ENCODE results near the gene BAHCC1.

The BAHCC1 gene

DNA sequence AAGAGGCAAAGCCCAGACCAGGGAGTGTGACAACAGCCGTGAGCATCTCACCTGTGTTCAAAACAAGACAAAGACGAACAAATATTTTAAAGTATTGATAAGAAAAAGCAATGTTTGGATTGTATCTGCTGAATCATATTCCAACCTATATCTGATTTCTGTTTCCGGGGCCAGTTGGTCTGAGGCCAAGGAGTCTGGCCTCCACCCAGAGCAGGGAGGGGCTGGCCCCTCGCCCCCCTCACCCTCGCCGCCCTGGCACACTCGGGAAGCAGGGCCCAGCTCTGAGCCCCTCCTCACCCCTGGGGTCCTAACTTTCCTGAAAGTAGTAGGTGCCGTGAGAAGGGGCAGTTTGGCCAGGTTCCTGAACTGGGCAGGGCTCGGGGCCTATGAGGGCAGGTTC, 69.3 kb downstream of the BAHCC1 start:
- DNase-seq: no peak

GRCh38 chr17:81465910-81466309, 70.7 kb downstream of the BAHCC1 start:
- no peak for DNase-seq

DNA sequence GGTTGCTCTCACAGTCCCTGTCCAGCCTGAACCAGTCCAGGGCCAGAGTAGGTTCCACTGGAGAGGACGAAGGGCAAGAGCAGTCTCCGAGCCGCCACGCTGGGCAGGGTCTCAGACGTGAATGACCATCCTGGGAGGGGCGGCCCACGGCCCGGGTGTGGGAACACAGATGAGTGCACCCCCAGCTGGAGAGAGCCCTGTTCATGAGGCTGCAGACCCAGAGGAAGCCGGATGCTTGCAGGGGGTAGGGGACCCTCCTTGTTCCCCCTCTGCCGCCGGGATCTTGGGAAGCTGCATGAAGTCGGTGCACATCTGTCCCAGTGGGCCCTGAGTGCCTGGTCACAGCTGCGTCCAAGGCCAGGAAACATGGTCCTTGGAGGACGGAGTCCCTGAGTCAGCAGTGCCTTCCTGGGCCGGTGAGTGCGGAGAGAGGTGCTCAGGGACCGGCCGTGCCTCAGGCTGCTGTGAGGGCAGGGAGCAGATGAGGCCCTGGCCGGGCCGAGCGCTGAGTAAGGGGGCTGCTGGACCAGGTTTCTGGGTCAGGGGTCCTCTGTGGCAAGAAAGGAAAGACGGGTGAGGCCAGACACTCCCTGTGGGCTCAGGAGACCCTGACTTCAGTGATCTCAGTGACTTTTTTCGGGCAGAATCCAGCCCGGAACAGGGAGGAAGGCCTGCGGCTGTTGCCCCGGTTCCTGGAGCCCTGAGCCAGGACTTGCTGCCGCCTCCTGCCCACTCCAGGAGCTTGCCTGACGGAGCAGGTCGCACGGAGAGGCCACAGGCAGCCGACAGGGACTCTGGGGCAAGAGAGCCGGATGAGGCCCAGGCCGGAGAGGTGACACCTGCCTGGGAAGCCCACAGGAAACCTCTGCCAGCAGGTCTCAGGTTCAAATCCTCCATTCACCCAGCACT, 71.6 kb downstream of the BAHCC1 start:
- DNase-seq: no peak

DNA sequence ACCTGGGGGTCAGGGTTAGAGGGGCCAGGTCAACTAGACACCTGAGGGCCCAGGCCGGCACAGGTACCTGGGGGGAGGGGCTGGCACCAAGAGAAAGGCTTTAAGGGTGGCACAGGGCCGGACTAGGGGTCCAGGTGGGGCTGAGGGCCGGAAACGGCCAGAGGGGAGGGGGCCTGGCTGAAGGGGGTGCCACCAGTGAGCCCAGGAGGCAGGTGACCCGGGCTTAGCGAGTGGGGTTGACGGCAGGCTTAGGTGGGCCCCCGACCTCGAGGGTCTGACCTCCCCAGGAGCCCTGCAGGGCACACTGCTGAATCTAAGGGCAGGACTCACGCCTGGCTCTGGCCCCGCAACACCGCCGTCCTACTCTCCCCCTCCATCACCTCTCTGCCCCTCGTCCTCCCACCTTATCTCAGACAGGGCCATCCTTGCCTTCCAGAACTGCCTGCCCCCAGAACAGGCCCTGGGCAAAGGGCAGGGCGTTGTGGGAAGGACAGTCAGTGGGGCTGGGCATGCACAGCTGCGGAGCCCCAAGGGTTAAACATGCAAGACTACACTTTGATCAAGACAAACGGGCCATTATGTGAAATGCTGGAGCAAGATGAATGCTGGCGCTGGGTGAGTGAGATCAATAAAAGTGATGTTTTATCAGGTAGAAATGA, 73.0 kb downstream of the BAHCC1 start:
- DNase-seq: no peak

- no peak for DNase-seq
Measured at GRCh38 chr17:81468770-81469121, 73.5 kb downstream of the BAHCC1 start.

DNA sequence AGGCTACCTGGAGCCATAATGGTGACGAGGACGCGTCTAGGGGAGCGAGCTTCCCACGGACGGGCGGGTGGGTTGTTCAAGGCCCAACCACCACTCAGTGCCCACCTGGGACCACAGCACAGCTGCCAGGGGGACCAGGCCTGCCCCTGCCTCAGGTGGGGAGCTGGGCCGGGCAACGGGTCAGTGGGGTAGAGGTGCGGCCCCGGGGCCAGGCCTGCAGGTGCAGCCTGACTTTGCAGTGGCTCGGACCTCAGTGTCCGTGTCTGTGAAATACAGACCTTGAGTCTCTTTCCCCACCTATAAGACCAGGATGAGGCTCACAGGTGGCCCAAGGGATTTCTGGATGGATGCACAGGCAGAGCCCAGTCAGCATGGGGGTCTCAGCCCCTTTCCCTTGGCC, 74.0 kb downstream of the BAHCC1 start:
- DNase-seq: no peak

GRCh38 chr17:81470270-81470943, 75.2 kb downstream of the BAHCC1 start:
- no peak for DNase-seq

DNA sequence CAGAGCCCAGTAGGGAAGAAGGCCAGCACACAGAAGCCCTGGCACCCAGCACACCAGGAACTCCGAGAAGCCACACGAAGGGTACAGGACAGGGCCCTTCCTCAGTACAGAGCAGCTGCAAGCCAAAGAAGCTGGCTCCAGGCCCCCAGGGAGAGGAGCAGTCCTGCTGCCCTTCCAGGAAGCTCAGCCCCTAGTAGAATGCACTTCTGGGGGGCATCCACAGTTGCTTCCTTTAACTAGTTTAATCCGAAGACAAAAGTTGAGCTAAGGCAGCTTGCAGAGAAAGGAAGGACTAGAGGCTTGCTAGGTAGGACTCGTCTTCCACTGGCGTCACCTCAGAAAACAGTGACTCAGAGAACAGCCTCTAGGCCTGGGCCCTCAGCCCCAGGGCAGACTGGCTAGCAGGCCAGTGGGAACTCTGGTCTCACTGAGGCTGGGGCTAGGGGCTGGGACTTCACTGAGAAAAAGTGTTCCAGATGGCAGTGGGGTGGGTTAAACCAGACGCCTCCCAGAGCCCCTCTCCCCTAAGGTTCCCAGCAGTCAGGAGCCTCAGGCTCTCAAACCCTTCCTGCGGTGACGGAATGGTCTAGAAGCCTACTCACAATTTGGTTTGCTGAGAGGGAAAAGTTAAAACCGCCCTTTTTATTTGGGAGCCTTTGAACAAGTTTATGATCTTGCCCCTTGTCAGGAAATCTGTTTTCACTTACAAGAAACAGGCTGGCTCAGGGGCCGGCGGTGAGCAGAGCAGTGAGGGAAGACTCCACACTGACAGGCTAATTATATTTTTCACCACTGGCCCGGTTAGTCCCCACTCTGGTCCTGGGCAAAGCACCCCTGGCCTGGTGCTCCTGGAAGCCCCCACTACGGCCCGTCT, 75.9 kb downstream of the BAHCC1 start:
- no peak for DNase-seq

DNA sequence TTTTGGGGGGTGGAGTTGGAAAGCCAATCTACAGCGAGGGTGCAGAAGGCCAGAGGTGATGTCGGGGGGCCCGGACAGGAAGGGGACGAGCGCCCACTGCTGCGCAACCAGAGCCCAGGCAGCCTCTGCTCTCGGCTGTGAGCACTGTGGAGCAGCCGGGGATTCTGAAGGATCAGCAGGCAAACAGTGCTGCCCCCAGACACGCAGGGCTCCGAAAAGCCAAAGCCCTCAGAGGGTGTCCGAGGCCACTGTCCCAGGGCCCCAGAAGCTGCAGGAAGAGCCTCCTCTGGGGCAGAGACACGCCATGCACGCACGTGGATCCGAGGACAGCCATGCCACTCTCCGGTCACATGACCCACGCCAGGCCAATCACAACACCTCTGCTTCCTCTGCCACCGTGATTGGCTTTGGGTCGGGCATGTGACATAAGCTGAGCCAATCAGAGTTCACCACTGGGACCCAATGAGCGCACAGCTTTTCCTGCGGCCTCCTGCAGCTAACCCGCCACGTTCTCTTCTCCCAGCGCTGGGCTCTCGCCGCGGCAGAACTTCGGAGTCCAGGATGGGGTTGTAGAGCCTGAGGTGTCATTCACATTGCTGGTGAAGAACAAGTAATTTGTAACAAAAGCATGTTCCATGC, 76.7 kb downstream of the BAHCC1 start:
- DNase-seq: peak in 1 of 3 experiments; percentile 9

- DNase-seq: no peak
Measured at GRCh38 chr17:81473019-81473418, 77.8 kb downstream of the BAHCC1 start.

- DNase-seq: no peak
Measured at GRCh38 chr17:81474958-81475357, 79.7 kb downstream of the BAHCC1 start.

- no peak for DNase-seq
Measured at GRCh38 chr17:81476097-81476496, 80.8 kb downstream of the BAHCC1 start.

- no peak for DNase-seq
Measured at GRCh38 chr17:81476635-81477034, 81.4 kb downstream of the BAHCC1 start.

DNA sequence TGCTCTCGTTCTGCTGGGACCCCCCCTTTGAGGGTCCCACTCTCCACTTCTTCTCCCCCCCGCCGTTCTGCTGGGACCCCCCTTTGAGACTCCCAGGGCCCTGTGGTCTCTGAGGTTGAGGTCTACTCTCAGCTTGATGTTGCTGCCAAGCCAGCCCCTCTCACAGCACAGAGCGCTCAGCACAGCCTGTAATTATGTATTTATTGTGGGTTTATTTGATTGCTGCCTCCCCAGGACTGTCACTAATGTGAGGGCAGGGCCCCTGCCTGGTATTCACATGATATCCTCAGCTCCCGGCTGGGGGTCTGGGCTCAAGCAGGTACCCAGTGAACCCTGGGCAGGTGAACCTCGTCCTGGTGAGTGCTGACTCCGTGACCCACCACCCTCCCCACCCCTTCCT, 81.9 kb downstream of the BAHCC1 start:
- DNase-seq: peak in 2 of 3 experiments; percentile 77 to 90

DNA sequence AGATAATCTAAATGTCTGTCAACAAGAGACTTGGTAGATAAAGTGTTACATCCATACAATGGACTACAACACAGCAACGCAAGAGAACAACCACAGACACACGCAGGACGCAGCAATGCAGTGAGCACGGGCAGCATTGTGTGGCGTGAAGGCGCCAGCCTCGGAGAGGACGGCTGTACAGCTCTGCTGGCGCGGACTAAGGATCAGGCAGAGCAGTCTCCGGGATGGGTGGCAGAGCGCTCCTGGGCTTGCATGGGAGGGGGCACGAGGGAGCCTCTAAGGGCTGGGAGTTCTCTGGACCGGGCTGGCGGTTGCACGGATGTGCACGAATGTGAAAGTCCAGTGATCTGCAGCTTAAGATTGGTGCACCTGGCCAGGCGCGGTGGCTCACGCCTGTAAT, 82.9 kb downstream of the BAHCC1 start:
- peak in 1 of 3 experiments; percentile 21 for DNase-seq

- no peak for DNase-seq
Measured at GRCh38 chr17:81479175-81480071, 84.2 kb downstream of the BAHCC1 start.

DNA sequence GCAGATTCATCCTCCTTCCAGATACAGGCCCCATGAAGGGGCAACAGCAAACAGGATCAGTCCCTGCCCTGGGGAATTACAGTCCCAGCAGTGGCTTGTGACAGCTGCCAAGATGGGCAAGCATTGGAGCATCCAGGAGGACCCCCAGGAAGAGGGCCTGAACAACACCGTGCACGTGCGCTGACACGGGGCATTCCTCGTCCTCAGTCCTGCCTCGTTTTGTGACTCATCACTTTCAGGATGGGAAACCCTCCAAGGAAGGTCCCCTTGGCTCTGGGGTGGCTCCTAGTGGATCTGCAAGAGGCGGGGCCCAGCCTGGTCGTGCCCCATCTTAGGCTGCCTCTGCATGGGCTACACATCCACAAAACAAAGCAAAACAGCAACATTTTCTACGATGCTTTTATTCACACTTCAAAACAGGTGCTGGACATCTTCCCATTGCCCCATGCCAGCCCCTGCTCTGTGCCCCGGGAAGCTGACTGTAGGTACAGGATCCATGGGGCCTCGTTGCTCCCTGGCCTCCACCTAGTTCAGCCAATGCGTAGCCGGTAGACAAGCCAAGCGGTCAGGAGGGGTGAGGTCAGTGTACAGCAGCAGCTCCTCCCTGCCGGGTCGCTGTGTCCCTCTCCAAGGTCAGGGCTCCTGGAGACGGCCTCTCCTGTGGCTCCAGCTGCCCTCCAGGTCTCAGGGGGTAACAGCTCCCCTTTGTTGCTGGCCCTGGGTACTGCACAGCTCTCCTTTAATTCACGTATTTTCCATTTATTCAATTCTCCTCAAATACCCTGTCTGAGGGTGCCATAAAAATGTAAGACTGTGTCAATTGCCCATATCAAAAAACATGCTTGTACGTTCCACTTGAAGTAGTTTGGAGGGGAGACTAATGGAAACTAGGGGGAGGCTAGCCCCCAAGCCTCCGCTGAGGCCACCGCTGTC, 85.1 kb downstream of the BAHCC1 start:
- DNase-seq: peak in 2 of 3 experiments; percentile 71 to 74

- peak; percentile 93 for DNase-seq
Measured at GRCh38 chr17:81481073-81481799, 86.0 kb downstream of the BAHCC1 start.

- DNase-seq: no peak
Measured at GRCh38 chr17:81481815-81482505, 86.7 kb downstream of the BAHCC1 start.
